ENCODE results near the gene KDM4C. TPM values are rescaled to one million over a fixed set of nuclear protein-coding genes. Genes with fewer than 3 reads are reported as not detected.

KDM4C gene
- total RNA-seq, 1 experiment from 2014 or later, result 16.2 TPM

- DNase-seq, result no peak
- intact Hi-C loops (cut with micrococcal nuclease; ENCODE audit: unreplicated experiment), result no loop called here
- Mint-ChIP-seq H3K4me1 (ENCODE audit: low read depth, unreplicated experiment) (no peaks in the 10 kb centered on the region), H3K36me3 (ENCODE audit: insufficient read depth, unreplicated experiment) (no peaks in the 10 kb centered on the region), H3K27me3 (ENCODE audit: unreplicated experiment) (no peaks in the 10 kb centered on the region), H3K4me3 (ENCODE audit: low read depth, unreplicated experiment) (no peak overlapping the region), H3K9me3 (ENCODE audit: low read depth, unreplicated experiment) (no peaks in the 10 kb centered on the region), H3K27ac (ENCODE audit: unreplicated experiment) (no peak overlapping the region)
- no TSS peak for BruUV-seq (replicated peaks)
- no peak for TF ChIP-seq CTCF (IDR thresholded peaks at IDR 0.05; ENCODE audit: unreplicated experiment)
- CTCF ChIA-PET, result interaction anchor here (0.7 kb wide), 1 partner anchor 1812 kb away, joined by 3 read pairs; no protein-coding TSS in a partner anchor
Measured at GRCh38 chr9:6915635-6916034, 157.9 kb downstream of the KDM4C start.

GRCh38 chr9:6917162-6917561 is 159.4 kb downstream of the KDM4C start:
- no peak for TF ChIP-seq CTCF (IDR thresholded peaks at IDR 0.05; ENCODE audit: unreplicated experiment)
- no TSS peak for BruUV-seq (replicated peaks)
- Mint-ChIP-seq H3K4me3 (ENCODE audit: low read depth, unreplicated experiment) (no peak overlapping the region), H3K27ac (ENCODE audit: unreplicated experiment) (no peak overlapping the region), H3K4me1 (ENCODE audit: low read depth, unreplicated experiment) (no peaks in the 10 kb centered on the region), H3K9me3 (ENCODE audit: low read depth, unreplicated experiment) (no peaks in the 10 kb centered on the region), H3K36me3 (ENCODE audit: insufficient read depth, unreplicated experiment) (no peaks in the 10 kb centered on the region), H3K27me3 (ENCODE audit: unreplicated experiment) (no peaks in the 10 kb centered on the region)
- intact Hi-C loops (cut with micrococcal nuclease; ENCODE audit: unreplicated experiment), result no loop called here
- no peak for DNase-seq
- CTCF ChIA-PET, result no interaction called here

- TF ChIP-seq CTCF (IDR thresholded peaks at IDR 0.05; ENCODE audit: unreplicated experiment), result no peak
- no peaks in the 10 kb centered on the region for H3K4me1 Mint-ChIP-seq (ENCODE audit: low read depth, unreplicated experiment)
- intact Hi-C loops (cut with micrococcal nuclease; ENCODE audit: unreplicated experiment), result no loop called here
- no TSS peak for BruUV-seq (replicated peaks)
- no peak for DNase-seq
- no peak overlapping the region for H3K27ac Mint-ChIP-seq (ENCODE audit: unreplicated experiment)
- no peaks in the 10 kb centered on the region for H3K36me3 Mint-ChIP-seq (ENCODE audit: insufficient read depth, unreplicated experiment)
- no peaks in the 10 kb centered on the region for H3K27me3 Mint-ChIP-seq (ENCODE audit: unreplicated experiment)
- no peaks in the 10 kb centered on the region for H3K9me3 Mint-ChIP-seq (ENCODE audit: low read depth, unreplicated experiment)
- no peak overlapping the region for H3K4me3 Mint-ChIP-seq (ENCODE audit: low read depth, unreplicated experiment)
- CTCF ChIA-PET, result no interaction called here
Measured at GRCh38 chr9:6920041-6920440, 162.3 kb downstream of the KDM4C start.

GRCh38 chr9:6921315-6921714 is 163.5 kb downstream of the KDM4C start:
- Mint-ChIP-seq H3K27ac (ENCODE audit: unreplicated experiment) (no peak overlapping the region), H3K9me3 (ENCODE audit: low read depth, unreplicated experiment) (no peaks in the 10 kb centered on the region), H3K4me1 (ENCODE audit: low read depth, unreplicated experiment) (no peaks in the 10 kb centered on the region), H3K27me3 (ENCODE audit: unreplicated experiment) (no peaks in the 10 kb centered on the region), H3K36me3 (ENCODE audit: insufficient read depth, unreplicated experiment) (no peaks in the 10 kb centered on the region), H3K4me3 (ENCODE audit: low read depth, unreplicated experiment) (no peak overlapping the region)
- BruUV-seq (replicated peaks), result no TSS peak
- intact Hi-C loops (cut with micrococcal nuclease; ENCODE audit: unreplicated experiment), result no loop called here
- CTCF ChIA-PET, result no interaction called here
- no peak for TF ChIP-seq CTCF (IDR thresholded peaks at IDR 0.05; ENCODE audit: unreplicated experiment)
- no peak for DNase-seq
